Uterus (tissue), 4 donors: ENCODE data around the gene MCIDAS. TPM values are rescaled to one million over a fixed set of nuclear protein-coding genes. Genes with fewer than 3 reads are reported as not detected.
A peak's percentile ranks its signal among the peaks of the same experiment; 100 is the strongest.

Experiments used
- DNase-seq, 2 donors: peaks; one replicate each; pipeline ENCODE4 v3.0.0-alpha.2; 2019 to 2020
- H3K27ac ChIP-seq, 2 donors: fragments of 200-600 bp; sonication (generic); 1 replicate in 1 of 2; 2 replicates in 1 of 2; pipeline ENCODE4 v1.5.1; 2016 to 2018
- H3K27me3 ChIP-seq, 2 donors: fragments of 200-600 bp; sonication (generic); one replicate each; pipeline ENCODE4 v1.5.1; 2018 to 2019; ENCODE audit warnings: control low read depth in 1 of 2
- H3K36me3 ChIP-seq, 2 donors: fragments of 200-600 bp; sonication (generic); one replicate each; pipeline ENCODE4 v1.5.1; 2019; ENCODE audit warnings: control low read depth in 1 of 2
- H3K4me1 ChIP-seq, 2 donors: fragments of 200-600 bp; sonication (generic); one replicate each; pipeline ENCODE4 v1.5.1; 2018 to 2019; ENCODE audit warnings: control low read depth in 1 of 2
- H3K4me3 ChIP-seq, 2 donors: fragments of 200-600 bp; sonication (generic); 1 replicate in 1 of 2; 2 replicates in 1 of 2; pipeline ENCODE4 v1.5.1; 2018 to 2019; ENCODE audit warnings: mild to moderate bottlenecking in 1 of 2
- H3K9me3 ChIP-seq, 2 donors: fragments of 200-600 bp; sonication (generic); one replicate each; pipeline ENCODE4 v1.5.1; 2019; ENCODE audit warnings: control low read depth in 1 of 2
- POLR2A ChIP-seq, 2 donors: fragments of 450-650 bp; IDR thresholded peaks; one replicate each; pipeline ENCODE4 v1.6.1; 2016; ENCODE audit warnings: antibody characterized with exemption in 2 of 2, mild to moderate bottlenecking in 1 of 2, moderate library complexity in 1 of 2
- intact Hi-C: fragments of 100-400 bp; cut with DNase I; formaldehyde crosslinking; loops from one replicate; pipeline ENCODE4 v1.15.1; 2023; ENCODE audit warnings: low total_unique reads
- total RNA-seq, 4 donors: library from RNA; depleted of rRNA in 3 of 4; stranded (reverse); fragments of >200 nt in 3 of 4; gene quantifications; one replicate each; pipeline versions ENCODE4 v1.1.0 to v1.2.4, GENCODE V29; 2014 to 2023
- TF ChIP-seq, protein P1 (sequence below), 4 experiments: fragments of 200-600 bp in 2 of 4; fragments of 450-650 bp in 2 of 4; sonication (generic) in 2 of 4; IDR thresholded peaks; one replicate each; pipeline ENCODE4 v1.5.1; 2016 to 2019; ENCODE audit warnings: antibody characterized with exemption in 4 of 4, mild to moderate bottlenecking in 2 of 4, moderate library complexity in 1 of 4
- donor health status: DM: yes; HTN: yes; CAD: no.

MCIDAS gene
- total RNA-seq, 4 donors from 2014 or later: 0.14 TPM; not detected in 3

DNA sequence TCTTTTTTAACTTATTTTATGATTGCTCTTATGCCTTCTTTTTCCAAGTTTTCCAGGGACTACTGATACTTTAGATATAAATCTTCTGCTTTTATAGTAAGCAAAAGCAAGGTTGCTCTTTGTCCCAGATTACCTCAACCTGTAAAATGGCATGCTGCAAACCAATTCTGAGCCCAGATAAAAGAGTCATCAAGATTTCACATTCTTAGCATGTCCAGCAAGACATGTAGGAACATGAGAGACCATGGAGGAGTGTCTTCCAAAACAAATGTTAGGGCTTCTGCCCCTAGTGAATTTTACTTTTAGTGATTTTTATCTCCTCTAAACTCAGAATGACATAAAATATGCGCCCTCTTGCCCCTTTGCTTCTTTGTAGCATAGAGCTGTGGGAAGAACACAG lies 47.1 kb downstream of the MCIDAS start:
- Histone ChIP-seq H3K4me3 (no peak overlapping the region), H3K9me3 (no peaks in the 10 kb centered on the region), H3K36me3 (no peaks in the 10 kb centered on the region), H3K4me1 (peaks cover 0 to 8% of the 10 kb centered on the region in 2 donors), H3K27me3 (peaks cover 14 to 38% of the 10 kb centered on the region in 2 donors), H3K27ac (no peak overlapping the region)
- intact Hi-C loops: no loop called here
- TF ChIP-seq POLR2A (IDR thresholded peaks at IDR 0.05): no peak
- TF ChIP-seq, protein P1, sequence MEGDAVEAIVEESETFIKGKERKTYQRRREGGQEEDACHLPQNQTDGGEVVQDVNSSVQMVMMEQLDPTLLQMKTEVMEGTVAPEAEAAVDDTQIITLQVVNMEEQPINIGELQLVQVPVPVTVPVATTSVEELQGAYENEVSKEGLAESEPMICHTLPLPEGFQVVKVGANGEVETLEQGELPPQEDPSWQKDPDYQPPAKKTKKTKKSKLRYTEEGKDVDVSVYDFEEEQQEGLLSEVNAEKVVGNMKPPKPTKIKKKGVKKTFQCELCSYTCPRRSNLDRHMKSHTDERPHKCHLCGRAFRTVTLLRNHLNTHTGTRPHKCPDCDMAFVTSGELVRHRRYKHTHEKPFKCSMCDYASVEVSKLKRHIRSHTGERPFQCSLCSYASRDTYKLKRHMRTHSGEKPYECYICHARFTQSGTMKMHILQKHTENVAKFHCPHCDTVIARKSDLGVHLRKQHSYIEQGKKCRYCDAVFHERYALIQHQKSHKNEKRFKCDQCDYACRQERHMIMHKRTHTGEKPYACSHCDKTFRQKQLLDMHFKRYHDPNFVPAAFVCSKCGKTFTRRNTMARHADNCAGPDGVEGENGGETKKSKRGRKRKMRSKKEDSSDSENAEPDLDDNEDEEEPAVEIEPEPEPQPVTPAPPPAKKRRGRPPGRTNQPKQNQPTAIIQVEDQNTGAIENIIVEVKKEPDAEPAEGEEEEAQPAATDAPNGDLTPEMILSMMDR (IDR thresholded peaks at IDR 0.05): no peak
- DNase-seq: no peak

DNA sequence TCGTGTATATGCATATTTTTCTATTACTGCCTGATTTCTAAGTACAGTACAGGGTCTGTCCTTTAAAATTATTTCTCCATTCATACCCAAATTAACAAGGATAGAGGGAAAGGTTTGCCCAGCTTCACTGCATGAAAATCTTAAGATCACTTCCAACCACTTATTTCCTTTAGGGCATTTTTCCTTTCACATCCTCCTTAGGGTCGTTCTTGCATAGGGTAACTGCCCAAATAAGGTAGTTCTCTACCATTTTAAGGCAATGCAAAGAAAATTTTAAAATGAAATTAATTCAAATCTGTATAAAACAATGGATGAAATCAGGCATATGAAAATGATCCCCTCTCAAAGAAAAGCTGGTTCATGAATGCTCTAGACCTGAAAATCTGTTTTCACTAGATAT lies 50.0 kb downstream of the MCIDAS start:
- intact Hi-C loops: loop anchor here (10.0 kb wide), 1 partner anchor 48 kb away; the partner anchor contains the start of gene MCIDAS
- no peak for TF ChIP-seq POLR2A (IDR thresholded peaks at IDR 0.05)
- TF ChIP-seq, protein P1 (IDR thresholded peaks at IDR 0.05): no peak
- Histone ChIP-seq H3K36me3 (no peaks in the 10 kb centered on the region), H3K27me3 (peaks cover 31 to 53% of the 10 kb centered on the region in 2 donors), H3K9me3 (no peaks in the 10 kb centered on the region), H3K27ac (no peak overlapping the region), H3K4me3 (no peak overlapping the region), H3K4me1 (peaks cover 0 to 8% of the 10 kb centered on the region in 2 donors)
- DNase-seq: no peak

- Histone ChIP-seq H3K36me3 (no peaks in the 10 kb centered on the region), H3K4me3 (no peak overlapping the region), H3K4me1 (peaks cover 0 to 8% of the 10 kb centered on the region in 2 donors), H3K27me3 (peaks cover 31 to 53% of the 10 kb centered on the region in 2 donors), H3K27ac (no peak overlapping the region), H3K9me3 (no peaks in the 10 kb centered on the region)
- TF ChIP-seq POLR2A (IDR thresholded peaks at IDR 0.05): no peak
- TF ChIP-seq, protein P1 (IDR thresholded peaks at IDR 0.05): peak in 2 of 4 experiments; percentile 27 to 33
- intact Hi-C loops: loop anchor here (10.0 kb wide), 1 partner anchor 49 kb away; the partner anchor contains the start of gene MCIDAS
- no peak for DNase-seq
These were observed 50.8 kb downstream of the MCIDAS start for GRCh38 chr5:55176176-55176818.

DNA sequence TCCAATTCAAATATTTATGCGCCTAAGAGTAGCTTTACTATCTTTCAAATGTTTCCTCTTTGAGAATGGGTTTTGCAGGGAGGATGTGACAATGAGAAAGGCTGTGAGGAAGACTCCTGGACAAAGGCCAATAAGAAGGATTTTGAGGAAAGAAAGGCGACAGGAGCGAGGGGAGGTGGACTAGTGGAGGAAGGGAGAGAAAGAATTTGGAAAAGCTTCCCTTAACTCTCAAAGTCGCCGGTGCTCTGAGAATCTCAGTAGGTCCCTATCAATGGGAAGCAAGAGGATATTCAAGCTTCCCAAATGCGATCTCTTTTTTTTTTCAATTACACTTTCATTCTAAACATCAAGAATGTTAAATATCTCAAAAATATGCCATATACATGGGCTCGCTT lies 51.3 kb downstream of the MCIDAS start:
- no peak for TF ChIP-seq POLR2A (IDR thresholded peaks at IDR 0.05)
- TF ChIP-seq, protein P1 (IDR thresholded peaks at IDR 0.05): no peak
- peaks cover 31 to 53% of the 10 kb centered on the region in 2 donors for H3K27me3 ChIP-seq

DNA sequence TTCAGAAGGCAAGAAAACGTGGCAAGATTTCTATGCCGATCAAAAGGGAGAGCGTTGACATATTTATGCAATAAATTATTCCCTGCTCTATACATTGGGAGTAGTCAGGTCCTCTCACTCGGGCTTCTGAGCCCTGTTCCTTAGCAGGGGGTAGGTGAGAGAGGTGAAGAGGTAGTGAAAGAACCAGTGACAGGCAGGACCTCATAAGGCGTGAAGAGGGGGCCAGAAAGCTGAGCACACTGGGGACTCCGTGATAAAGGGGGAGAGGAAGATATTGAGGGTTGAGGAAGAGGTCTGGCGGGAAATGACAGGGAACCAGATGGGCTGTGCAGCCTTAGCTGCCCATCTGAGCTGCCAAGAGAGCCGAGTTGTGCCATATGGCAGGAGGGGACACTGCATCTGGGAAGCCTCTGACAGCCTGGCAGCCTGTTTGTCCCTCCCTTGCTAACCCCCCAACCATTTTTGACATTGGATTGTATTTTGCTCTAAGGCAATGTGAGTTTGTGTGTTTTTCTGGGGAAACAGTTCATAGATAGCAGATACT lies 53.4 kb downstream of the MCIDAS start:
- TF ChIP-seq, protein P1 (IDR thresholded peaks at IDR 0.05): no peak
- no peak for TF ChIP-seq POLR2A (IDR thresholded peaks at IDR 0.05)
- no peaks in the 10 kb centered on the region for H3K9me3 ChIP-seq
- no peak overlapping the region for H3K27ac ChIP-seq
- no peaks in the 10 kb centered on the region for H3K36me3 ChIP-seq
- peak overlapping the region in 1 of 2 donors; percentile 51 for H3K4me3 ChIP-seq
- intact Hi-C loops: loop anchor here (10.0 kb wide), 1 partner anchor 51 kb away; the partner anchor contains the start of gene MCIDAS
- DNase-seq: no peak
- H3K4me1 ChIP-seq: peaks cover 0 to 8% of the 10 kb centered on the region in 2 donors
- peaks cover 31 to 44% of the 10 kb centered on the region in 2 donors for H3K27me3 ChIP-seq

More for the DNA sequence above, 51.3 kb downstream of the MCIDAS start:
- Histone ChIP-seq H3K4me3 (no peak overlapping the region), H3K9me3 (no peaks in the 10 kb centered on the region), H3K4me1 (peaks cover 0 to 8% of the 10 kb centered on the region in 2 donors), H3K27ac (no peak overlapping the region), H3K36me3 (no peaks in the 10 kb centered on the region)
- no peak for DNase-seq
- intact Hi-C loops: loop anchor here (10.0 kb wide), 1 partner anchor 49 kb away; the partner anchor contains the start of gene MCIDAS
